Measurements from ENCODE around the gene CLK2.

DNA sequence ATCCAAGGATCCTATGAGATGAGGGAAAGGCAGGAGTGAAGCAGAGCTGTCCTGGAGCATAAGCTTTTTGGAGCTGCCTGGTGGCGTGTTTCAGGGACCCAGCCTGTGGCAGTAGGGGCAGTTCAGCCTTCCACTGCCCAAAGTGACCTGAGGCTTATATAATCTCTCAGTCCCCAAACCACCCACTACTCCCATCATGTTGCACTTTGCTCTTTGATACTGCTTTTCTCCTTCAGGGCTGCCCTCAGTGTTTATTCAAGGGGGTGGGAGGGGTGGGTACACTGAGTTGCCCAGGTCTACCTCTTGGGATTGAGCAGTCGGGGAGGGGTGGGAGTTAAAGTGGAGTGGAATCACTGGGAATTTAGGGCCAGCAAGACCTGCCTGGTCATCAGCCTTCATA lies 13.2 kb upstream of the CLK2 start:
- TF ChIP-seq CTCF (IDR thresholded peaks at IDR 0.05) = no peak
- no peak for TF ChIP-seq POLR2A (IDR thresholded peaks at IDR 0.05)
